NT2/D1 (cell line): ENCODE measurements around the gene IBA57.

Source experiments
- DNase-seq: peaks from one replicate; pipeline ENCODE4 v3.0.0-alpha.2; 2011; ENCODE audit warnings: low read depth, low spot score
- H3K27me3 ChIP-seq: 2 replicates; pipeline ENCODE4 v1.6.0; 2011; ENCODE audit warnings: mild to moderate bottlenecking; ENCODE audit not compliant: insufficient read length, insufficient read depth
- H3K36me3 ChIP-seq: 2 replicates; pipeline ENCODE4 v1.6.1; 2011; ENCODE audit warnings: mild to moderate bottlenecking, low read length, mixed read lengths; ENCODE audit not compliant: insufficient read depth, insufficient read length
- H3K4me1 ChIP-seq: 2 replicates; pipeline ENCODE4 v1.5.1; 2011; ENCODE audit not compliant: insufficient read depth, insufficient read length
- H3K4me3 ChIP-seq: 2 replicates; pipeline ENCODE4 v1.5.1; 2011; ENCODE audit warnings: low read depth; ENCODE audit not compliant: insufficient read length
- H3K9ac ChIP-seq: 2 replicates; pipeline ENCODE4 v1.6.0; 2011; ENCODE audit warnings: low read depth; ENCODE audit not compliant: insufficient read length
- H3K9me3 ChIP-seq: 2 replicates; pipeline ENCODE4 v1.5.1; 2011; ENCODE audit warnings: mild to moderate bottlenecking, low read length; ENCODE audit not compliant: insufficient read depth
- SUZ12 ChIP-seq: IDR thresholded peaks from 2 replicates; pipeline ENCODE4 v1.6.1; 2011; ENCODE audit not compliant: insufficient read length, insufficient read depth; ENCODE audit errors: extremely low read depth
- YY1 ChIP-seq: IDR thresholded peaks from 2 replicates; pipeline ENCODE4 v1.6.1; 2011; ENCODE audit not compliant: insufficient read length, insufficient read depth
- ZNF274 ChIP-seq: IDR thresholded peaks from 2 replicates; pipeline ENCODE4 v1.6.1; 2011; ENCODE audit warnings: mild to moderate bottlenecking, low read depth, low read length

IBA57 gene

GRCh38 chr1:228214921-228215662 is 49.5 kb downstream of the IBA57 start:
- H3K9ac ChIP-seq, result no peak overlapping the region
- H3K36me3 ChIP-seq, result peaks cover 59% of the 10 kb centered on the region
- H3K4me1 ChIP-seq, result peaks cover 9% of the 10 kb centered on the region
- no peak overlapping the region for H3K4me3 ChIP-seq
- no peak for DNase-seq
- no peaks in the 10 kb centered on the region for H3K27me3 ChIP-seq
- H3K9me3 ChIP-seq, result no peaks in the 10 kb centered on the region
- no peak for TF ChIP-seq ZNF274
- no peak for TF ChIP-seq YY1
- TF ChIP-seq SUZ12, result no peak

GRCh38 chr1:228215663-228216116 is 50.1 kb downstream of the IBA57 start:
- H3K9me3 ChIP-seq, result no peaks in the 10 kb centered on the region
- peaks cover 8% of the 10 kb centered on the region for H3K4me1 ChIP-seq
- H3K9ac ChIP-seq, result no peak overlapping the region
- no peaks in the 10 kb centered on the region for H3K27me3 ChIP-seq
- DNase-seq, result no peak
- TF ChIP-seq SUZ12, result no peak
- TF ChIP-seq YY1, result no peak
- TF ChIP-seq ZNF274, result no peak
- no peak overlapping the region for H3K4me3 ChIP-seq
- H3K36me3 ChIP-seq, result peaks cover 65% of the 10 kb centered on the region

- no peaks in the 10 kb centered on the region for H3K27me3 ChIP-seq
- peaks cover 7% of the 10 kb centered on the region for H3K4me1 ChIP-seq
- H3K9ac ChIP-seq, result no peak overlapping the region
- H3K4me3 ChIP-seq, result no peak overlapping the region
- H3K36me3 ChIP-seq, result peaks cover 70% of the 10 kb centered on the region
- TF ChIP-seq YY1 (no peak), SUZ12 (no peak), ZNF274 (no peak)
- no peak for DNase-seq
- no peaks in the 10 kb centered on the region for H3K9me3 ChIP-seq
These were observed 51.0 kb downstream of the IBA57 start for GRCh38 chr1:228216371-228217320.

DNA sequence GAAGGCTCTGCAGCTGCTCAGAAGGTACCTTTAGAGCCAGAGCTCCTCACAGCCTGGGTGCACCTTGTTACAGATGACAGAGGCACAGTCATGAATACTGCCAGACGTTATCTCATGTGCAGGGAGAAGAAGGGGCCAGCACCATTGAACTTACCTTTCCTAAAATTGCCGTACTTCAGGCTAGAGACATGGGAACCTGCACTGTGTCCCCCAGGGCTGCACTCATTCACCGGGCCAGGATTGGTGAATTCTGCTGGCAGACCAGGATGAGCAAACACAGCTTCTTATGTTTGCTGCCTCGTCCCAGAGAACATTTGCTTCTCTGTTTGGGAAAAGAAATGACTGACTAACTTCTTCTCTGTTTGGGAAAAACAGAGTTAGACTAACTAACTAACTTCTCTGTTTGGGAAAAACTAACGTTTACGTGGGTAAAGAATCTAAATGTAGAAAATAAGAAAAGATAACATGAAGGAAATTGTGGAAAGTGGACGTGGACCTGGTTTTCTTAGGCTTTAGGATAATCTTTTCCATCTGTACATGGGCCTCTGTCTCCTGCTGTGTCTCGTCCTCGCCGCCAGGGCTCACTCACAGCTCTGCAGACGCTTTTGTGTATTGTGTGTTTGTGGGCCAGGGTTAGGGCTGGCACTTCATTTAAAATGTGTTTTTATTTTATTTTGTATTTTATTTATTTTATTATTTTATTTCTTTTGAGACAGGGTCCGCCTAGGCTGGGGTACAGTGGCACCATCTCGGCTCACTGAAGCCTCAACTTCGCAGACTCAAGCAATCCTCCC is 52.1 kb downstream of the IBA57 start:
- no peaks in the 10 kb centered on the region for H3K27me3 ChIP-seq
- no peaks in the 10 kb centered on the region for H3K9me3 ChIP-seq
- H3K4me3 ChIP-seq, result no peak overlapping the region
- peaks cover 7% of the 10 kb centered on the region for H3K4me1 ChIP-seq
- peaks cover 77% of the 10 kb centered on the region for H3K36me3 ChIP-seq
- DNase-seq, result no peak
- H3K9ac ChIP-seq, result no peak overlapping the region
- TF ChIP-seq SUZ12, result no peak
- TF ChIP-seq YY1, result no peak
- TF ChIP-seq ZNF274, result no peak

GRCh38 chr1:228218513-228219244 is 53.1 kb downstream of the IBA57 start:
- Histone ChIP-seq H3K9ac (no peak overlapping the region), H3K4me1 (peaks cover 7% of the 10 kb centered on the region), H3K4me3 (no peak overlapping the region), H3K36me3 (peaks cover 77% of the 10 kb centered on the region), H3K9me3 (no peaks in the 10 kb centered on the region), H3K27me3 (no peaks in the 10 kb centered on the region)
- TF ChIP-seq ZNF274, result no peak
- TF ChIP-seq YY1, result no peak
- no peak for TF ChIP-seq SUZ12
- DNase-seq, result no peak

- peaks cover 4% of the 10 kb centered on the region for H3K4me1 ChIP-seq
- peaks cover 5% of the 10 kb centered on the region; the same call in 1 of the 2 replicates for H3K9me3 ChIP-seq
- H3K36me3 ChIP-seq, result peaks cover 78% of the 10 kb centered on the region
- no peak overlapping the region for H3K4me3 ChIP-seq
- DNase-seq, result no peak
- H3K9ac ChIP-seq, result no peak overlapping the region
- TF ChIP-seq SUZ12, result no peak
- no peak for TF ChIP-seq YY1
- no peak for TF ChIP-seq ZNF274
- H3K27me3 ChIP-seq, result no peaks in the 10 kb centered on the region
These were observed 53.8 kb downstream of the IBA57 start for GRCh38 chr1:228219245-228219961.
